ENCODE measurements around the gene BICDL1. TPM values are rescaled to one million over a fixed set of nuclear protein-coding genes. Genes with fewer than 3 reads are reported as not detected.

Gene BICDL1
- total RNA-seq, 4 donors from 2014 or later = 127 to 207 (median 129) TPM

- Histone ChIP-seq H3K27me3 (no peaks in the 10 kb centered on the region), H3K27ac (no peak overlapping the region), H3K9me3 (no peaks in the 10 kb centered on the region), H3K4me3 (no peak overlapping the region), H3K4me1 (no peaks in the 10 kb centered on the region), H3K36me3 (no peaks in the 10 kb centered on the region)
- TF ChIP-seq EP300 (IDR thresholded peaks at IDR 0.05) (no peak), POLR2A (IDR thresholded peaks at IDR 0.05) (no peak), POLR2AphosphoS5 (IDR thresholded peaks at IDR 0.05) (no peak), CTCF (IDR thresholded peaks at IDR 0.05) (no peak)
- 78% methylated on average over 10 of the region's 10 CpGs for WGBS
- no peak for DNase-seq (ENCODE audit: low spot score in 2 of 2)
Measured at GRCh38 chr12:119949145-119949544, 39.9 kb upstream of the BICDL1 start.

- Histone ChIP-seq H3K27me3 (no peaks in the 10 kb centered on the region), H3K36me3 (no peaks in the 10 kb centered on the region), H3K9me3 (no peaks in the 10 kb centered on the region), H3K4me1 (no peaks in the 10 kb centered on the region), H3K27ac (no peak overlapping the region), H3K4me3 (no peak overlapping the region)
- WGBS = 73% methylated on average over 4 of the region's 4 CpGs
- no peak for DNase-seq (ENCODE audit: low spot score in 2 of 2)
- TF ChIP-seq EP300 (IDR thresholded peaks at IDR 0.05) = no peak
- no peak for TF ChIP-seq POLR2AphosphoS5 (IDR thresholded peaks at IDR 0.05)
- TF ChIP-seq CTCF (IDR thresholded peaks at IDR 0.05) = no peak
- TF ChIP-seq POLR2A (IDR thresholded peaks at IDR 0.05) = no peak
Measured at GRCh38 chr12:119949594-119949993, 39.4 kb upstream of the BICDL1 start.

GRCh38 chr12:119956047-119956446 is 33.0 kb upstream of the BICDL1 start:
- no peaks in the 10 kb centered on the region for H3K4me1 ChIP-seq
- TF ChIP-seq CTCF (IDR thresholded peaks at IDR 0.05) = no peak
- TF ChIP-seq EP300 (IDR thresholded peaks at IDR 0.05) = no peak
- no peak for TF ChIP-seq POLR2A (IDR thresholded peaks at IDR 0.05)
- no peak for TF ChIP-seq POLR2AphosphoS5 (IDR thresholded peaks at IDR 0.05)
- no peak for DNase-seq (ENCODE audit: low spot score in 2 of 2)
- 93% methylated on average over 3 of the region's 3 CpGs for WGBS
- H3K9me3 ChIP-seq = peaks cover 15% of the 10 kb centered on the region
- H3K36me3 ChIP-seq = no peaks in the 10 kb centered on the region
- no peaks in the 10 kb centered on the region for H3K27me3 ChIP-seq
- no peak overlapping the region for H3K4me3 ChIP-seq
- H3K27ac ChIP-seq = no peak overlapping the region

GRCh38 chr12:119957135-119957534 is 31.9 kb upstream of the BICDL1 start:
- Histone ChIP-seq H3K36me3 (no peaks in the 10 kb centered on the region), H3K27me3 (no peaks in the 10 kb centered on the region), H3K9me3 (peaks cover 15% of the 10 kb centered on the region), H3K4me1 (no peaks in the 10 kb centered on the region), H3K27ac (no peak overlapping the region), H3K4me3 (no peak overlapping the region)
- TF ChIP-seq POLR2AphosphoS5 (IDR thresholded peaks at IDR 0.05) (no peak), CTCF (IDR thresholded peaks at IDR 0.05) (no peak), POLR2A (IDR thresholded peaks at IDR 0.05) (no peak), EP300 (IDR thresholded peaks at IDR 0.05) (no peak)
- WGBS = 100% methylated on average over 1 of the region's 1 CpG
- no peak for DNase-seq (ENCODE audit: low spot score in 2 of 2)

- Histone ChIP-seq H3K27ac (no peak overlapping the region), H3K36me3 (no peaks in the 10 kb centered on the region), H3K4me3 (no peak overlapping the region), H3K9me3 (peaks cover 15% of the 10 kb centered on the region), H3K27me3 (no peaks in the 10 kb centered on the region), H3K4me1 (no peaks in the 10 kb centered on the region)
- TF ChIP-seq POLR2AphosphoS5 (IDR thresholded peaks at IDR 0.05) (no peak), POLR2A (IDR thresholded peaks at IDR 0.05) (no peak), EP300 (IDR thresholded peaks at IDR 0.05) (no peak), CTCF (IDR thresholded peaks at IDR 0.05) (no peak)
- WGBS = 83% methylated on average over 2 of the region's 2 CpGs
- DNase-seq (ENCODE audit: low spot score in 2 of 2) = no peak
Measured at GRCh38 chr12:119959435-119959834, 29.6 kb upstream of the BICDL1 start.

Measured in suprapubic skin (tissue), 4 donors.